ENCODE measurements around the gene PTPRD.

PTPRD gene

DNA sequence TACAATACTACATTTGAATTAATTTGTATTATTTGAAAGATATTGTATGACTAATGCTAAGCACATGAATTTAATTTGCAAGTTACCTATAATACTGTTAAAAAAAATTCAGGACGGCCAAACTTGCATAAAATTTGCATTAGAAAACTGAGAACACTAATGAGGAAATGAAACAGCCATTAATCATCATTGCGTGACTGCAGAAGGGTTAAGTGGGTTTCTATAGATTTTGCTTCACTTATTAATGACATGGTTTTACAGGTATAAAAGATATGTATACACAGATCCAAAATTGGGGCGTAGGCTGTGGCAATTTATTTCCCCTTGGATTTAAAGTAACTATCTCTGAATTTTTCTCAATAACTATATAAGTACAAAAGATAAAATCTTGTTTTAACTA lies 882.6 kb downstream of the PTPRD start:
- TF ChIP-seq, protein P1, sequence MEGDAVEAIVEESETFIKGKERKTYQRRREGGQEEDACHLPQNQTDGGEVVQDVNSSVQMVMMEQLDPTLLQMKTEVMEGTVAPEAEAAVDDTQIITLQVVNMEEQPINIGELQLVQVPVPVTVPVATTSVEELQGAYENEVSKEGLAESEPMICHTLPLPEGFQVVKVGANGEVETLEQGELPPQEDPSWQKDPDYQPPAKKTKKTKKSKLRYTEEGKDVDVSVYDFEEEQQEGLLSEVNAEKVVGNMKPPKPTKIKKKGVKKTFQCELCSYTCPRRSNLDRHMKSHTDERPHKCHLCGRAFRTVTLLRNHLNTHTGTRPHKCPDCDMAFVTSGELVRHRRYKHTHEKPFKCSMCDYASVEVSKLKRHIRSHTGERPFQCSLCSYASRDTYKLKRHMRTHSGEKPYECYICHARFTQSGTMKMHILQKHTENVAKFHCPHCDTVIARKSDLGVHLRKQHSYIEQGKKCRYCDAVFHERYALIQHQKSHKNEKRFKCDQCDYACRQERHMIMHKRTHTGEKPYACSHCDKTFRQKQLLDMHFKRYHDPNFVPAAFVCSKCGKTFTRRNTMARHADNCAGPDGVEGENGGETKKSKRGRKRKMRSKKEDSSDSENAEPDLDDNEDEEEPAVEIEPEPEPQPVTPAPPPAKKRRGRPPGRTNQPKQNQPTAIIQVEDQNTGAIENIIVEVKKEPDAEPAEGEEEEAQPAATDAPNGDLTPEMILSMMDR (IDR thresholded peaks at IDR 0.05; ENCODE audit: borderline replicate concordance, control extremely low read depth, extremely low read depth, insufficient read depth, missing control alignments) = no peak
- in situ Hi-C loops (cut with MboI; ENCODE audit: low sequenced_read_pairs, unreplicated experiment) = no loop called here
- DNase-seq (ENCODE audit: low spot score) = no peak

DNA sequence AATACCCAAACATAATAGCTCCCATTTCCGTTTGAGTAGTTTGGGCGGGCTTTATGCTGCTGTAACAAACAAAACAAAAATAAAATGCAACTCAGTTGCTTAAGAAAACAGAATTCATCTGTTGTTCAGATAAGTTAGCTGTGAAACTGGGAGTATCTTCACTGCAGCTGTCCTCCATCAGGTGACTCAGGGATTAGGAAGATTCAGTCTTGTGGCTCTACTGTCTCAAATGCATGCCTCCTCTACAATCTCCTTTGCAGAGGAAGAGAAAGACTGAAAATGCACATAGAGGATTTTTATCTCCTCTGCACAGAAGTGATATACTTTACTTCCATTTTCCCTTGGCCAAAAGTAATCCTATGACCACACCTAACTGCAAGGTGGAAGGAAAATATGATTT lies 883.7 kb downstream of the PTPRD start:
- in situ Hi-C loops (cut with MboI; ENCODE audit: low sequenced_read_pairs, unreplicated experiment) = no loop called here
- DNase-seq (ENCODE audit: low spot score) = no peak
- TF ChIP-seq, protein P1 (IDR thresholded peaks at IDR 0.05; ENCODE audit: borderline replicate concordance, control extremely low read depth, extremely low read depth, insufficient read depth, missing control alignments) = no peak

DNA sequence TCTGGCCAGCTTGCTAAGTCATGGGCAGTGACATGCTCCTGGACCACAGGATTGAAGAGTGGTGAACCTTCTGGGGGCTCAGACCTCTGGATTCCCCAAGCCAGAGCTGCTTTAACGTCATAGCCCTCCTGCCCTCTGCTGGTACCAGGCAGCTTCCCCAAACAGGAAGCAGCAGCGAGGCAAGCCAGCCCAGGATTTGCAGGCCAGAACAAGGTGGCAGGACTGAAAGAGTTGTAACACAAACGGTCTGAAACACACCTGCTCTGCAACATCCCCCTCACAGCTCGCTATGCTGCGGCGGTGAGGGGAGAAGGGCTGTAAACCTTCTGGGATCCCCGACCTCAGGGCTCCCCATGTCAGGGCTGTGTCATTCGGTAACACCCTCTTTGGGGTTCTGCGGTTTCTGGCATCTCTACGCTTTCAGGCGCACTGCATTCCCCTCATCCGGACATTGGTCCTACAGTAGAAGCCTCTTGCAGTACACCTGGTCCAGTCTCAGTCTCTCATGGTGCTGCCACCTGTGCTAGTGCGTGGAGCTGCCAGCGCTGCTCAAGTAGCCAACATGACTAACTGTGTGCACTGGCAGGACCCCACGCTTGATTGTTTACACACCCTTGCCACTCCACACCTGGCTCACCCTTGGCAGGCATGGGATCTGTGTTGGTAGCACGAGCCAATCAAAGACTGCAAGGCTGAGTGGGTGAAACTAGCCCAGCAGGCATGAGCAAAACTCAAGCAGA lies 893.3 kb downstream of the PTPRD start:
- in situ Hi-C loops (cut with MboI; ENCODE audit: low sequenced_read_pairs, unreplicated experiment) = no loop called here
- no peak for DNase-seq (ENCODE audit: low spot score)
- TF ChIP-seq, protein P1 (IDR thresholded peaks at IDR 0.05; ENCODE audit: borderline replicate concordance, control extremely low read depth, extremely low read depth, insufficient read depth, missing control alignments) = no peak

DNA sequence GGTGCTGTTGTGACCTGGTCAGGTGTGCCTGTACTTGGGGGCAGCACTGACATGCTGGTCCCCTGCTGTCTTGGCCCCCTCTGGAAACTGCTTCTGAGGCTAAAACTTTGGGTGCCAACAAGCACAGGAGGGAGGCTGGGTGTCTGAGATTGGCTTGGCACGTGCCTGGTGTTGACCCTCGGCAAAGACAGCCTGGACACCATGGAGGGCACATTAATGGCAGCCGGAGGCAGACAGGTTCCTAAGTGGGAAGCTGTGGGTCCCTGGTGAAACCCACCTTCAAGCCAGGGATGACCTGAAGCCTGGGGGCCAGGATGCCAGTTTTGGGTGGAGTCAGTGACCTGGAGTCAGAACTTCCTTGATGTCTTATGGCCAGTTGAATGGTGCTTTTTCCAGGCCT lies 894.1 kb downstream of the PTPRD start:
- TF ChIP-seq, protein P1 (IDR thresholded peaks at IDR 0.05; ENCODE audit: borderline replicate concordance, control extremely low read depth, extremely low read depth, insufficient read depth, missing control alignments) = no peak
- in situ Hi-C loops (cut with MboI; ENCODE audit: low sequenced_read_pairs, unreplicated experiment) = no loop called here
- DNase-seq (ENCODE audit: low spot score) = no peak

DNA sequence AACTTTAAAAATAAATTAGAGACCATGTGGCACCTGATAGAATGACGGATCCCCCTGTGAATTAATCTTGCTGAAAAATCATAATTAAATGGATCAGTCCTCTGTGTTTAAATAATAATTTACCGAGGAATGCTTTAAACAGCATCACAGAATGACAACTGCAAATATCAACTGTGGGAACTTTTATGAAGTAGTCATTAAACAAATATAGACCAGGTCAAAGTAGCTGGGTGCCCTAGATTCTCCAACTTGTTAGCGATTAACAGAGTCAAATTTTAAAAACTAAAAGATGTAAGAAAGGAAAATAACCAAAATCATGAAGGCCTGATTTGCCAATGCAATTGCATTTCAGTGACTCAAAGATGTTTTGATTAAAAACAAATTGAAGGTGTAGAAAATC lies 933.4 kb downstream of the PTPRD start:
- in situ Hi-C loops (cut with MboI; ENCODE audit: low sequenced_read_pairs, unreplicated experiment) = no loop called here
- no peak for DNase-seq (ENCODE audit: low spot score)

DNA sequence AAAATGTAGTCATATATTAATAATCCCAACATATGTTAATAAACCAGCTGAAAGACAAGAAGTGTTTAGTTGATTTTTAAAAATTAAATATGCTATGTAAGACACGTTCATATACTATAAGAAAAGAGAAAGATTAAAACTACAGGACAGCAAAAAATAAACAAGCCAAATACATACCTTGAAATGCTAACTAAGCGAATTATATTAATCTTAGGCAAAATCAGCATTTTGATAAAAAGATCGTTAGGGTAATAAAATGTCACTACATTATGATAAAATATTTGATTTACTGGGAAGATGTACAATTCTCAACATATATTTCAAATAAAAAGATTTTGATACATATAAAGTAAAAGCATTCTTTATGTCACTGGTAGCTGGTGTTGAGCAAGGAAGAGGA lies 938.3 kb downstream of the PTPRD start:
- TF ChIP-seq, protein P1 (IDR thresholded peaks at IDR 0.05; ENCODE audit: borderline replicate concordance, control extremely low read depth, extremely low read depth, insufficient read depth, missing control alignments) = no peak
- in situ Hi-C loops (cut with MboI; ENCODE audit: low sequenced_read_pairs, unreplicated experiment) = no loop called here
- DNase-seq (ENCODE audit: low spot score) = no peak

More for the DNA sequence above, 933.4 kb downstream of the PTPRD start:
- TF ChIP-seq, protein P1 (IDR thresholded peaks at IDR 0.05; ENCODE audit: borderline replicate concordance, control extremely low read depth, extremely low read depth, insufficient read depth, missing control alignments) = no peak

Measured in GM13976 (cell line).